Mesodermal cell (in vitro differentiated cells): ENCODE results near the gene PERM1.
A peak's percentile ranks its signal among the peaks of the same experiment; 100 is the strongest.
"Not testable (repeated sequence)": the region's sequence is repeated elsewhere in the genome, so short reads cannot be mapped to it uniquely, and the experiment has no call there.

Experiments used
- H3K27ac ChIP-seq: 2 replicates; pipeline ENCODE4 v1.7.0; 2013; ENCODE audit warnings: mild to moderate bottlenecking, low read depth, low read length, moderate library complexity; ENCODE audit not compliant: severe bottlenecking
- H3K36me3 ChIP-seq: 2 replicates; pipeline ENCODE4 v1.7.1; 2013; ENCODE audit warnings: mild to moderate bottlenecking, low read length, moderate library complexity; ENCODE audit not compliant: control insufficient read depth, insufficient read depth
- H3K4me1 ChIP-seq: one replicate; pipeline ENCODE4 v1.7.1; 2013; ENCODE audit warnings: mild to moderate bottlenecking, low read length; ENCODE audit not compliant: insufficient read depth, control insufficient read depth, poor library complexity, severe bottlenecking
- H3K4me3 ChIP-seq: 2 replicates; pipeline ENCODE4 v1.7.0; 2013; ENCODE audit warnings: low read length, control low read depth, mild to moderate bottlenecking; ENCODE audit not compliant: insufficient read depth, poor library complexity, severe bottlenecking; ENCODE audit errors: extremely low read depth
- H3K9me3 ChIP-seq: 2 replicates; pipeline ENCODE4 v1.7.1; 2013; ENCODE audit warnings: mild to moderate bottlenecking, low read length, moderate library complexity; ENCODE audit not compliant: control insufficient read depth
- WGBS, 2 experiments: methylation state at CpG; one replicate each; pipeline ENCODE4 v1.1.5; 2013; ENCODE audit warnings: missing lambda C conversion rate in 2 of 2; ENCODE audit not compliant: insufficient coverage in 2 of 2; 5-methylcytosine and 5-hydroxymethylcytosine counted together

PERM1 gene

GRCh38 chr1:947958-948357 is 33.9 kb downstream of the PERM1 start:
- H3K4me1 ChIP-seq = no peaks in the 10 kb centered on the region
- no peak overlapping the region for H3K27ac ChIP-seq
- peaks cover 85% of the 10 kb centered on the region for H3K36me3 ChIP-seq
- H3K9me3 ChIP-seq = no peaks in the 10 kb centered on the region
- H3K4me3 ChIP-seq = no peak overlapping the region
- 92 to 97% methylated on average over 14 to 15 of the region's 15 CpGs for WGBS, 2 experiments

GRCh38 chr1:946811-947210 is 35.1 kb downstream of the PERM1 start:
- peaks cover 74% of the 10 kb centered on the region for H3K36me3 ChIP-seq
- H3K9me3 ChIP-seq, H3K4me1 ChIP-seq, H3K27ac ChIP-seq, H3K4me3 ChIP-seq: not testable (repeated sequence)
- 87 to 93% methylated on average over 10 to 12 of the region's 13 CpGs for WGBS, 2 experiments

GRCh38 chr1:945688-946556 is 36.0 kb downstream of the PERM1 start:
- Histone ChIP-seq H3K36me3 (peaks cover 66% of the 10 kb centered on the region), H3K9me3 (no peaks in the 10 kb centered on the region)
- WGBS, 2 experiments = 97 to 99% methylated on average over 23 to 28 of the region's 29 CpGs

GRCh38 chr1:944341-945325 is 37.3 kb downstream of the PERM1 start:
- Histone ChIP-seq H3K4me3 (no peak overlapping the region), H3K4me1 (peaks cover 12% of the 10 kb centered on the region), H3K9me3 (no peaks in the 10 kb centered on the region), H3K27ac (no peak overlapping the region), H3K36me3 (peaks cover 53% of the 10 kb centered on the region)
- WGBS, 2 experiments = 74 to 76% methylated on average over 17 to 24 of the region's 28 CpGs

More at GRCh38 chr1:945688-946556, 36.0 kb downstream of the PERM1 start:
- H3K4me3 ChIP-seq = no peak overlapping the region
- H3K27ac ChIP-seq = no peak overlapping the region
- H3K4me1 ChIP-seq = peaks cover 4% of the 10 kb centered on the region

GRCh38 chr1:943545-944340 is 38.1 kb downstream of the PERM1 start:
- Histone ChIP-seq H3K36me3 (peaks cover 44% of the 10 kb centered on the region), H3K4me1 (peaks cover 19% of the 10 kb centered on the region), H3K4me3 (no peak overlapping the region), H3K27ac (peak overlapping the region; percentile 29), H3K9me3 (no peaks in the 10 kb centered on the region)
- WGBS, 2 experiments = 84 to 85% methylated on average over 17 to 22 of the region's 27 CpGs

- Histone ChIP-seq H3K27ac (peak overlapping the region; percentile 10), H3K4me1 (peaks cover 21% of the 10 kb centered on the region), H3K4me3 (peak overlapping the region; percentile 40), H3K9me3 (no peaks in the 10 kb centered on the region), H3K36me3 (peaks cover 36% of the 10 kb centered on the region)
- WGBS, 2 experiments = 19 to 33% methylated on average over 10 to 14 of the region's 27 CpGs
Observed at GRCh38 chr1:942864-943533, 38.9 kb downstream of the PERM1 start.

- Histone ChIP-seq H3K4me1 (peaks cover 21% of the 10 kb centered on the region), H3K9me3 (no peaks in the 10 kb centered on the region), H3K36me3 (peaks cover 31% of the 10 kb centered on the region), H3K4me3 (peak overlapping the region; percentile 40), H3K27ac (no peak overlapping the region)
- WGBS, 2 experiments = 1 to 2% methylated on average over 18 to 37 of the region's 48 CpGs
Observed at GRCh38 chr1:942411-942821, 39.5 kb downstream of the PERM1 start.

- H3K9me3 ChIP-seq = no peaks in the 10 kb centered on the region
- H3K36me3 ChIP-seq = peaks cover 25% of the 10 kb centered on the region
- H3K27ac ChIP-seq = no peak overlapping the region
- WGBS, 2 experiments = 0% methylated on average over 48 to 74 of the region's 98 CpGs
- H3K4me3 ChIP-seq = peak overlapping the region; percentile 40
- peaks cover 21% of the 10 kb centered on the region for H3K4me1 ChIP-seq
Observed at GRCh38 chr1:941588-942383, 40.1 kb downstream of the PERM1 start.

- H3K27ac ChIP-seq = peak overlapping the region; percentile 23
- no peaks in the 10 kb centered on the region for H3K9me3 ChIP-seq
- 5 to 10% methylated on average over 30 to 35 of the region's 36 CpGs for WGBS, 2 experiments
- H3K4me3 ChIP-seq = peak overlapping the region; percentile 40
- H3K4me1 ChIP-seq = peaks cover 21% of the 10 kb centered on the region
- peaks cover 19% of the 10 kb centered on the region for H3K36me3 ChIP-seq
Observed at GRCh38 chr1:941015-941587, 40.8 kb downstream of the PERM1 start.
